NCI-H1436 (cell line): ENCODE results near the gene IGF2BP1.

ENCODE experiments used
- DNase-seq: peaks from one replicate; lab custom pipeline; 2025; lab: John Stamatoyannopoulos, UW

The IGF2BP1 gene

GRCh38 chr17:48997103-48997826 is at the start of gene IGF2BP1:
TSS of gene IGF2BP1 (plus strand) at chr17:48997385. CDS start at chr17:48997746, 361 bp downstream.
- no peak for DNase-seq

GRCh38 chr17:48951572-48951971 is 45.6 kb upstream of the IGF2BP1 start:
- no peak for DNase-seq

- DNase-seq: no peak
Measured at GRCh38 chr17:48952904-48953303, 44.3 kb upstream of the IGF2BP1 start.

GRCh38 chr17:48954300-48954755 is 42.9 kb upstream of the IGF2BP1 start:
- DNase-seq: no peak

- DNase-seq: no peak
Measured at GRCh38 chr17:48960834-48961515, 36.2 kb upstream of the IGF2BP1 start.

GRCh38 chr17:48961516-48962233 is 35.5 kb upstream of the IGF2BP1 start:
- DNase-seq: no peak

- peak; percentile 11 for DNase-seq
Measured at GRCh38 chr17:48970224-48970623, 27.0 kb upstream of the IGF2BP1 start.

GRCh38 chr17:48970865-48971687 is 26.1 kb upstream of the IGF2BP1 start:
- no peak for DNase-seq

GRCh38 chr17:48972749-48973097 is 24.5 kb upstream of the IGF2BP1 start:
- DNase-seq: no peak

- DNase-seq: no peak
Measured at GRCh38 chr17:48973806-48974205, 23.4 kb upstream of the IGF2BP1 start.

GRCh38 chr17:48981927-48982539 is 15.2 kb upstream of the IGF2BP1 start:
- DNase-seq: no peak

- no peak for DNase-seq
Measured at GRCh38 chr17:48985436-48986245, 11.5 kb upstream of the IGF2BP1 start.

GRCh38 chr17:48989100-48989499 is 8.1 kb upstream of the IGF2BP1 start:
- DNase-seq: no peak

GRCh38 chr17:48990882-48991357 is 6.3 kb upstream of the IGF2BP1 start:
- no peak for DNase-seq

- no peak for DNase-seq
Measured at GRCh38 chr17:48992444-48992843, 4.7 kb upstream of the IGF2BP1 start.

- DNase-seq: no peak
Measured at GRCh38 chr17:48993305-48993704, 3.9 kb upstream of the IGF2BP1 start.

- DNase-seq: no peak
Measured at GRCh38 chr17:48993951-48994350, 3.2 kb upstream of the IGF2BP1 start.

GRCh38 chr17:48994549-48995303 is 2.5 kb upstream of the IGF2BP1 start:
- DNase-seq: no peak

GRCh38 chr17:48995304-48995973 is 1.7 kb upstream of the IGF2BP1 start:
- DNase-seq: no peak
